Sigmoid colon (tissue), 7 donors: Measurements from ENCODE around the gene CDC25B. TPM values are rescaled to one million over a fixed set of nuclear protein-coding genes. Genes with fewer than 3 reads are reported as not detected.

Experiments
- DNase-seq: peaks from one replicate; pipeline ENCODE4 v3.0.0-alpha.2; 2019
- H3K27ac ChIP-seq, 4 donors: fragments of 200-600 bp; sonication (generic); one replicate each; pipeline ENCODE4 v1.5.1; 2016 to 2019; ENCODE audit warnings: mild to moderate bottlenecking in 1 of 4
- H3K27me3 ChIP-seq, 3 donors: fragments of 200-600 bp; sonication (generic); one replicate each; pipeline ENCODE4 v1.5.1; 2019; ENCODE audit warnings: mild to moderate bottlenecking in 1 of 3
- H3K36me3 ChIP-seq, 4 donors: fragments of 200-600 bp; sonication (generic); one replicate each; pipeline ENCODE4 v1.5.1; 2016 to 2019
- H3K4me1 ChIP-seq, 4 donors: fragments of 200-600 bp; sonication (generic); one replicate each; pipeline ENCODE4 v1.5.1; 2017 to 2019
- H3K4me3 ChIP-seq, 4 donors: fragments of 200-600 bp; sonication (generic); one replicate each; pipeline ENCODE4 v1.5.1; 2017 to 2019; ENCODE audit warnings: mild to moderate bottlenecking in 2 of 4, moderate library complexity in 1 of 4
- H3K9me3 ChIP-seq, 4 donors: fragments of 200-600 bp in 3 of 4; sonication (generic) in 3 of 4; one replicate each; pipeline versions ENCODE4 v1.5.1 to v1.6.1; 2013 to 2019
- CTCF ChIP-seq, 4 experiments: fragments of 450-650 bp in 3 of 4; fragments of 200-600 bp in 1 of 4; IDR thresholded peaks; one replicate each; pipeline ENCODE4 v1.5.1; 2016 to 2019; ENCODE audit warnings: antibody characterized with exemption in 4 of 4, mild to moderate bottlenecking in 3 of 4, moderate library complexity in 2 of 4
- EP300 ChIP-seq, 4 donors: sonication (generic); formaldehyde crosslinking; IDR thresholded peaks; one replicate each; pipeline ENCODE4 v1.6.1; 2017; ENCODE audit warnings: antibody characterized with exemption in 4 of 4
- POLR2A ChIP-seq, 2 donors: fragments of 450-650 bp; IDR thresholded peaks; one replicate each; pipeline ENCODE4 v1.6.1; 2016; ENCODE audit warnings: antibody characterized with exemption in 2 of 2, mild to moderate bottlenecking in 2 of 2, moderate library complexity in 2 of 2
- POLR2AphosphoS5 ChIP-seq, 4 donors: sonication (generic); formaldehyde crosslinking; IDR thresholded peaks; one replicate each; pipeline ENCODE4 v1.6.1; 2017; ENCODE audit warnings: antibody characterized with exemption in 4 of 4
- WGBS, 2 donors: extraction: QIAGEN DNeasy Blood & Tissue Kit; methylation state at CpG; one replicate each; pipeline ENCODE4 v1.1.7; 2013; 5-methylcytosine and 5-hydroxymethylcytosine counted together
- intact Hi-C: fragments of 100-400 bp; cut with DNase I; formaldehyde crosslinking; loops from one replicate; pipeline ENCODE4 v1.15.1; 2023
- polyA plus RNA-seq, 3 donors: library from polyadenylated mRNA; stranded (reverse); fragments of 200-250 nt; gene quantifications; one replicate each; pipeline ENCODE4 v1.2.3, GENCODE V29; 2013
- total RNA-seq, 4 donors: library from RNA; depleted of rRNA; stranded (reverse); fragments of >200 nt; gene quantifications; one replicate each; pipeline ENCODE4 v1.1.0, GENCODE V29; 2016
- donor health status: healthy with polysubstance abuse.
- donor health status: Bipolar disorder and iron deficiency.
- donor health status: healthy.

Gene CDC25B
- total and polyA plus RNA-seq, 7 donors = 12.5 to 65.8 (median 21.8) TPM

GRCh38 chr20:3749689-3750531 is 46.2 kb upstream of the CDC25B start:
- TF ChIP-seq CTCF (IDR thresholded peaks at IDR 0.05) (peak; percentile 40 to 65 (median 50)), POLR2AphosphoS5 (IDR thresholded peaks at IDR 0.05) (no peak), POLR2A (IDR thresholded peaks at IDR 0.05) (no peak), EP300 (IDR thresholded peaks at IDR 0.05) (no peak)
- DNase-seq = peak; percentile 66
- intact Hi-C loops = loop anchor here (10.0 kb wide), 1 partner anchor 335 kb away; no protein-coding TSS in a partner anchor
- Histone ChIP-seq H3K9me3 (no peaks in the 10 kb centered on the region), H3K27me3 (peaks cover 0 to 21% (median 8%) of the 10 kb centered on the region in 3 donors), H3K36me3 (peaks cover 0 to 36% (median 9%) of the 10 kb centered on the region in 4 donors), H3K4me3 (no peak overlapping the region), H3K27ac (no peak overlapping the region), H3K4me1 (peaks cover 0 to 26% (median 8%) of the 10 kb centered on the region in 4 donors)
- WGBS, 2 donors = 26 to 56% methylated on average over 72 of the region's 72 CpGs

DNA sequence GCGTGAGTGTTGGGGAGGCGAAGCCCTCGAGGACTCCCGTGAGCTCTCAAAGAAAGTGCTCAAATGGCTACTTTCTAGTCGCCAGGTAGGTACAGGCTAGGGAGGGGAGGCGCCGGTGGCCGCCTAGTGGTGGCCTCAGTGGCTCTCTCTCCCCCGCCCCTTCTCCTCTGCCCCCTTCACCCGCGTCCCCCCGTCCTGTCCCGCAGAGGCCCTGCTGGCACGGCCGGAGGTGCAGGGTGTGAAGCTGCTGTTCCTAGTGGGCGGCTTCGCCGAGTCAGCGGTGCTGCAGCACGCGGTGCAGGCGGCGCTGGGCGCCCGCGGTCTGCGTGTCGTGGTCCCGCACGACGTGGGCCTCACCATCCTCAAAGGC is 44.8 kb upstream of the CDC25B start:
- H3K4me3 ChIP-seq = peak overlapping the region in 1 of 4 donors; percentile 44
- H3K36me3 ChIP-seq = peaks cover 0 to 50% (median 15%) of the 10 kb centered on the region in 4 donors
- no peaks in the 10 kb centered on the region for H3K9me3 ChIP-seq
- DNase-seq = peak; percentile 65
- H3K27ac ChIP-seq = no peak overlapping the region
- peaks cover 0 to 21% (median 8%) of the 10 kb centered on the region in 4 donors for H3K4me1 ChIP-seq
- 41 to 67% methylated on average over 31 of the region's 31 CpGs for WGBS, 2 donors
- TF ChIP-seq CTCF (IDR thresholded peaks at IDR 0.05) = no peak
- TF ChIP-seq POLR2A (IDR thresholded peaks at IDR 0.05) = no peak
- no peak for TF ChIP-seq POLR2AphosphoS5 (IDR thresholded peaks at IDR 0.05)
- TF ChIP-seq EP300 (IDR thresholded peaks at IDR 0.05) = no peak
- intact Hi-C loops = loop anchor here (10.0 kb wide), 1 partner anchor 334 kb away; no protein-coding TSS in a partner anchor
- peaks cover 0 to 11% (median 0%) of the 10 kb centered on the region in 3 donors for H3K27me3 ChIP-seq

GRCh38 chr20:3751675-3752385 is 44.3 kb upstream of the CDC25B start:
- H3K4me3 ChIP-seq = peak overlapping the region; percentile 17 to 44 (median 38)
- intact Hi-C loops = loop anchor here (2.0 to 10.0 kb wide), 2 partner anchors 69 to 333 kb away; partner anchors contain the start of gene AP5S1
- H3K36me3 ChIP-seq = peaks cover 0 to 55% (median 16%) of the 10 kb centered on the region in 4 donors
- H3K27ac ChIP-seq = peak overlapping the region in 3 of 4 donors; percentile 17 to 48 (median 41)
- H3K4me1 ChIP-seq = peaks cover 0 to 21% (median 8%) of the 10 kb centered on the region in 4 donors
- TF ChIP-seq POLR2AphosphoS5 (IDR thresholded peaks at IDR 0.05) (peak in 1 of 4 donors; percentile 8), POLR2A (IDR thresholded peaks at IDR 0.05) (no peak)
- peak; percentile 80 for DNase-seq
- H3K27me3 ChIP-seq = peaks cover 0 to 11% (median 0%) of the 10 kb centered on the region in 3 donors
- WGBS, 2 donors = 16 to 48% methylated on average over 95 of the region's 95 CpGs
- H3K9me3 ChIP-seq = no peaks in the 10 kb centered on the region

GRCh38 chr20:3752386-3752759 is 43.7 kb upstream of the CDC25B start:
- H3K36me3 ChIP-seq = peaks cover 0 to 61% (median 16%) of the 10 kb centered on the region in 4 donors
- no peak for DNase-seq
- peak overlapping the region; percentile 9 to 48 (median 29) for H3K27ac ChIP-seq
- peak overlapping the region in 3 of 4 donors; percentile 35 to 44 (median 40) for H3K4me3 ChIP-seq
- 17 to 41% methylated on average over 13 of the region's 13 CpGs for WGBS, 2 donors
- no peak for TF ChIP-seq POLR2AphosphoS5 (IDR thresholded peaks at IDR 0.05)
- no peak for TF ChIP-seq CTCF (IDR thresholded peaks at IDR 0.05)
- no peak for TF ChIP-seq POLR2A (IDR thresholded peaks at IDR 0.05)
- peaks cover 0 to 21% (median 8%) of the 10 kb centered on the region in 4 donors for H3K4me1 ChIP-seq
- H3K27me3 ChIP-seq = peaks cover 0 to 11% (median 0%) of the 10 kb centered on the region in 3 donors
- no peaks in the 10 kb centered on the region for H3K9me3 ChIP-seq
- intact Hi-C loops = loop anchor here (2.0 to 10.0 kb wide), 2 partner anchors 68 to 332 kb away; partner anchors contain the start of gene AP5S1
